ENCODE results near the gene TBC1D8.
A peak's percentile ranks its signal among the peaks of the same experiment; 100 is the strongest.

TBC1D8 gene

GRCh38 chr2:101023327-101024107 is 127.7 kb downstream of the TBC1D8 start:
- DNase-seq = no peak

- no peak for DNase-seq
Measured at GRCh38 chr2:101022221-101022620, 129.0 kb downstream of the TBC1D8 start.

DNA sequence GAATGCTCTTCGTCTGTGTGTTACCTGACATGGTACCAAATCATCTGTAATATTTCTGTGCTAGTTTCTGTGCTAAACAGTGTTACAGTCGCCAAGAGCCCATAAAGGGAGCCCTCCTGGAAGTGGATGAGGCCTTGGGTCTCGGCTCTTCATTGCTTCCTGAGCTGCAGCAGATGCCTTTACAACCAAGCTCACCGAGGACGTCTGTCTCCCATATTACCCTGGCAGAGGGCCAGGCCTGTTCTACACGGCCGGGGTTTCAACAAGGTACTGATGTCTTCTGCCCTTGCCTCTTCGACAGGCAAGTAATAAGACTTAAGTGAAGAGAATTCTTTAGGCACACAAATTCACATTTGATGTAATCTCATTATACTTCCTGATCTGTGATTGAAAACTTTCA is 132.2 kb downstream of the TBC1D8 start:
- DNase-seq = no peak

GRCh38 chr2:101017371-101017770 is 133.8 kb downstream of the TBC1D8 start:
- DNase-seq = no peak

DNA sequence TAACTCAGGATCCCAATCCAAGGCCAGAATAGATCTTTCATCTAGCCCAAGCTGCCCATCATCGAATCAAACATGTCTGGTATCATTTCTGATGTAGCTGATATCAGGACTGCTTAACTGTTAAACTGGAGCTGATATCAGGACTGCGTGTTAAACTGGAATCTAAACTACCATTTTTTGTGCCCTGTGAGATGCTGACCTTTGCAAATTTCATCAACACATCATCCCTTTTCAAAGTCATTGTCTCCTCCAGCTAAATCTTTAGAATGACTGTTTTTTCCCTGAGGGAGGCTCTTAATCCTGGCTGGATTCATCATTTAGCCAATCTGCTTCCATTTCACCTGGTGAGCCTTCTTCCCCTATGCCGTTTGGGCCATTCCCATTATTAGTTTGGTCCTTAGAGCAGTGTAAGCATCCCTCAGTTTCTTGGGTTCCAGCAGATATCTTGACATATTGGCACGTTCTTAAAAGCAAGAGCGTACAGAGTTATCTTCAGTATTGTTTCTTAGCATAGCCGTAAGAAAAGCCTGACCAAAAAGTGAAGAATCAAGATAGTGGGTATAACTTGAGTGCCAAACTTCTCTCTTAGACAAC is 136.8 kb downstream of the TBC1D8 start:
- DNase-seq = no peak

DNA sequence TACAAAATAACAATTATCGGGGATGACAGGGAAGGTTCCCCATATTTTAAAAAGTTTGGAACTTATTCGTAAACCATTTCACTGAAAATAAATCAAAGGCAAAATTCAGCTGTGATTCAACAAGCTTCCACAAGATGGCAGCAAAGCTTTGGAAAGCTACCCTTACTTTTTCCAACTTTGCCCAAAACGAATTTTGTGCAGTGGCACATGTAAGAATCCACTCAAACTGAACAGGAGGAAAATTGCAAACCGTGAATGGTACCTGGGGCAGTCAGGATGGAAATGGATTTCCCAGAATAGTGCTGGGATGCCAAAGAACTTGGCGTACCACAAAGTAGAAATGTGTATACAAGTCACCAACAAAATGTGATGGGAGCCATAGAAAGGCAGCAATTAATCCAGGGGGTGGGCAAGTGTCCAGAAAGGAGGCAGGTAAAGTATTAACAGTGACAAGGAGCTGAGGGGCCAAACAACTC is 138.4 kb downstream of the TBC1D8 start:
- no peak for DNase-seq

DNA sequence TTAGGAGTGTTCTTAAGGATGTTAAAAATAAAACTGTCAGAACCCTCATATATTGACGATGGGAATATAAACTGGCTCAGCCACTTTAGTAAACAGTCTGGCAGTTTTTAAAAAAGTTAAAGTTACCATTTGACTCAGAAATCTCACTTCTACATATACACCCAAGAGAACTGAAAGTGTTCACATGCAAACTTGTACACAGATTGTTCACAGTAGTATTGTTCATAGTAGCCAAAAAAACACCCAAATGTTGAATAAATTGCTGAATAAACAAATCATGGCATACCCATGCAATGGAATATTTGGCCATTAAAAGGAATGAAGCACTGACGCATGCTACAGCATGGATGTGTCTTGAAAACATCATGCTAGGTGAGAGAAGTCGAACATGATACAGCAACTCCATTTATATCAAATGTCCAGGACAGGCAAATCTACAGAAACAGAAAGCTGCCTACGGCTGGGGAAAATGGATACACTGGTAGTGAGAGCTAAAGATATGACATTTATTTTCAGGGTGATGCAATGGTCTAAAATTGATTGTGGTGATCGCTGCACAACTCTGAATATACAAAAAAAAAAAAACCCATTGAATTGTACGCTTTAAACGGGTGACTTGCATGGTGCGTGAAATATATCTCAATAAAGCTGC is 139.0 kb downstream of the TBC1D8 start:
- no peak for DNase-seq

GRCh38 chr2:101011152-101011551 is 140.0 kb downstream of the TBC1D8 start:
- no peak for DNase-seq

- DNase-seq = no peak
Measured at GRCh38 chr2:101007415-101008345, 143.5 kb downstream of the TBC1D8 start.

GRCh38 chr2:101006065-101006715 is 145.0 kb downstream of the TBC1D8 start:
- no peak for DNase-seq

GRCh38 chr2:101004620-101005325 is 146.4 kb downstream of the TBC1D8 start:
- no peak for DNase-seq

GRCh38 chr2:101003278-101003775 is 147.9 kb downstream of the TBC1D8 start:
- no peak for DNase-seq

DNA sequence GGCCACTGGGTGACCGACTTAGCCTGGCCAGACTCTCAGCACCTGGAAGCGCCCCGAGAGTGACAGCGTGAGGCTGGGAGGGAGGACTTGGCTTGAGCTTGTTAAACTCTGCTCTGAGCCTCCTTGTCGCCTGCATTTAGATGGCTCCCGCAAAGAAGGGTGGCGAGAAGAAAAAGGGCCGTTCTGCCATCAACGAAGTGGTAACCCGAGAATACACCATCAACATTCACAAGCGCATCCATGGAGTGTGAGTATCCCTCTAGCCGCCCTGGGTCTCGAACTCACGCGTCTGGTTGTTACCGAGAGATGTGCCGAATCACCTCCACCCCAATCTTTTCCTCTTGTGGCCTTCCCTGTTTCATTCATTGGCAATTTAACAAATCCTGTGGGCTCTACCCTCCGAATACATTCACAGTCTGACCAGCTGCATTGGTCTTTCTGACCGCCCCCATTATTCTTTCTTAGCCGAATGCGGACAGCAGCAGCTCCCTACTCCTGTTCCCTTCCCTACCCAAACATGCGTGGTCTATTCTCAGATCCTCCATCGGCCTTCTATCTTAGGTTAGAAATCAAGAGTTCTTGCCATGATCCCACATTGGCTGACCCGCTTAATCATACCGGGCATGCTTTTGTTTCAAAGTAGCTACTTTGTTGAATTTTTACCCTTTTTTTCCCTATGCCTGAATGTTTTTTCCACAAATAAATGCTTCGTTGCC is 148.5 kb downstream of the TBC1D8 start:
- no peak for DNase-seq

DNA sequence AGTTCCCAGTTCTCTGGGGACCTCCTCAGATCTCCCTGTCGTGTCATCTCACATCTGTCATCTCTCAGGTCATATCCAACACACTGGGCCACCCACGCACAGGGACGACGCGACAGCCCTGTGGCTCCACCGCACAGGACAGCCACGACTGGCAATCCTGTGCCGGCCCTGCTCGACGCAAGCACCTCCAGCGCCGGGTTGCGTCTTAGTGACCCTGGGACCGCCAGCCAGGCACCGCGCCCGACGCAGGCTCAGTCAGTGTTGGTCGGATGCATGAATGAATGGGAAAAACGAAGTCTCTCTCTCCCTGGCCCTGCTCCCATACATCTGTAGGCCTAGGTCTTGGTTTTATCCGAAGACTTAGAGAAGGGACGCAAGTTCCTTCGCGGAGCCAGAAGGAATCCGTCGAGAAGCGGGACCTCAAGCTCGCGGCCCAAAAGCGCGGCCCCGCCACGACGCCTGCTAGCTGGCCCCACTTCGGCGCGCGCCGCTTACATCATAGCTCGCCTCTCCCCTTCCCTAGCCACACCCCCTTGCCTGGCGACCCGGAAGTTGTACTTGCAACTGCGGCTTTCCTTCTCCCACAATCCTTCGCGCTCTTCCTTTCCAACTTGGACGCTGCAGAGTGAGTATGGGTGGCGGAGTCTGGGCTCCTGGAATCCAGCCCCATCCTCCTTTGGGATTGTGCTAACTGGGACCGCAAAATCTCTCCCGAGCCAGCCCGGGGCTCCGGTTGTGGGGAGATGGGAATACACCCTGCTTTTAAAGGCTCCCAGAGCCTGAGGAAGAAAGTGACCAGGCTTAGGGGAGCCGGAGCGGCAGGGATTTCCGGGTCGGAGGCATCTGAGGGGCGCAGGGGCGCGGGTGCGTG is 149.3 kb downstream of the TBC1D8 start, which contains the start of gene RPL31:
Gene RPL31 (plus strand): TSS at position 599 of the 871 bp plus-strand sequence. CDS start 413 bp downstream, outside the sequence.
- DNase-seq = peak; percentile 94

- no peak for DNase-seq
Measured at GRCh38 chr2:100999995-101000394, 151.2 kb downstream of the TBC1D8 start.

- DNase-seq = no peak
Measured at GRCh38 chr2:100998235-100998573, 153.0 kb downstream of the TBC1D8 start.

DNA sequence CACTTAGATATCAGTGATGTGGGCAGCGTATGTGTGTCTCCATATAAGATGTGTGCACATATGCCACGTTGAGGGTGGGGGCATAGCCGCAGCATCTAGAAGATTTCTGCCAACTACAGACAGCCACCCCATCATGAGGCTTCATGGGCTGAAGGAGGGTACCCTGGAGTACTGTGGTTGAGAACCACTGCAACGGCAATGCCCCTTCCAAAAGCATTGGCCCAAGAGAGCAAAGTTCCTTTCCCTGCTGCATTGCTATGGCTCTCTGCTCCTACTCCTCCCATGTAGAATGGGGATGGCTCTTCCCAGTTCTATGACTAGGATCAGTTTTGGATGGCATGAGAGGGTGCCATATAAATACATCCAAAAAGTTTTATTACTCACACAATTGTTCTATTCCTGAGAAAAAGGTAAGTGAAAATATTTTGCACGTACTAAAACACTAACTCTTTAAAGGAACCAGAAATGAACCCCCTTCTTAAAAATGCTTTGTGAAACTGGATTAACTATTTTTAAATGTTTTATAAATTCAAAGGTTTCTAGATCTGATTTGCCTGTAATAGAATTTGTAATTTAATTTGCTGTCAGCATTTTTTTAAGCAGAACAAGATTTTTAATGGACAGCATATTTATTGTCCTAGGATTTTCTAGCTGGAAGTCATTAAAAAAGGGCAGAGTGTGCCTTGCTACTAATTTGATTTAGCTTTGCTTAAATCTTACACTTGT is 153.5 kb downstream of the TBC1D8 start:
- no peak for DNase-seq

GRCh38 chr2:100995309-100996075 is 155.7 kb downstream of the TBC1D8 start:
- no peak for DNase-seq

Data from stimulated activated CD4-positive, alpha-beta T cell treated with anti-CD3 and anti-CD28 coated beads, Interleukin-12 subunit alpha, Interleukin-12 subunit beta, amount 100 ng/mL, for 4 hours (primary cell).